NB4 (cell line): Measurements from ENCODE around the gene RPS10.

Experiments used
- POLR2A ChIP-seq: IDR thresholded peaks from 2 replicates; pipeline ENCODE4 v1.6.1; 2011; ENCODE audit warnings: mild to moderate bottlenecking; ENCODE audit not compliant: insufficient read length; ENCODE audit errors: extremely low read depth
- TF ChIP-seq, protein P1 (sequence below): IDR thresholded peaks from one replicate; pipeline ENCODE4 v1.5.1; 2012; ENCODE audit warnings: low read depth, low read length
- TF ChIP-seq, protein P2 (sequence below): IDR thresholded peaks from 2 replicates; pipeline ENCODE4 v1.6.1; 2011; ENCODE audit warnings: low read depth, low read length

DNA sequence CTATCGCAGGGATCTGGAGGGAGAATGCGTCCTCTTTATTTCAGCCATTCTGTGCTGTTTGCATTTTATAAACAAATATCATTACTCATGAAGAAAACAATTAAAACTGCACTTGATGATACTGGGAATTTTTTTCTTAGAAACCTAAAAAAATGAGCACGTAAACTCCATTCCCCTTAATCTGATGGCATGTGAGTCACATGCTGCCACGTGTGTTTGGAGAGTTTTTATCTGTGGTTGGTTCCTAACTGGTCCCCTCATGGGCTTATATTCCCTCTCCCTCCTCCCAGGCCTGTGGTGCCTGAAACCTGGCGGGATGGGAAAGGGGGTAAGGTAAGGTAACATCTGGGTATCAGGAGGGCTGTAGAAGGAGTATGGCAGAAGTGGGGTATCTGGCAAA is 46.6 kb upstream of the RPS10 start:
- TF ChIP-seq, protein P1, sequence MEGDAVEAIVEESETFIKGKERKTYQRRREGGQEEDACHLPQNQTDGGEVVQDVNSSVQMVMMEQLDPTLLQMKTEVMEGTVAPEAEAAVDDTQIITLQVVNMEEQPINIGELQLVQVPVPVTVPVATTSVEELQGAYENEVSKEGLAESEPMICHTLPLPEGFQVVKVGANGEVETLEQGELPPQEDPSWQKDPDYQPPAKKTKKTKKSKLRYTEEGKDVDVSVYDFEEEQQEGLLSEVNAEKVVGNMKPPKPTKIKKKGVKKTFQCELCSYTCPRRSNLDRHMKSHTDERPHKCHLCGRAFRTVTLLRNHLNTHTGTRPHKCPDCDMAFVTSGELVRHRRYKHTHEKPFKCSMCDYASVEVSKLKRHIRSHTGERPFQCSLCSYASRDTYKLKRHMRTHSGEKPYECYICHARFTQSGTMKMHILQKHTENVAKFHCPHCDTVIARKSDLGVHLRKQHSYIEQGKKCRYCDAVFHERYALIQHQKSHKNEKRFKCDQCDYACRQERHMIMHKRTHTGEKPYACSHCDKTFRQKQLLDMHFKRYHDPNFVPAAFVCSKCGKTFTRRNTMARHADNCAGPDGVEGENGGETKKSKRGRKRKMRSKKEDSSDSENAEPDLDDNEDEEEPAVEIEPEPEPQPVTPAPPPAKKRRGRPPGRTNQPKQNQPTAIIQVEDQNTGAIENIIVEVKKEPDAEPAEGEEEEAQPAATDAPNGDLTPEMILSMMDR = no peak
- TF ChIP-seq POLR2A = no peak
- TF ChIP-seq, protein P2, sequence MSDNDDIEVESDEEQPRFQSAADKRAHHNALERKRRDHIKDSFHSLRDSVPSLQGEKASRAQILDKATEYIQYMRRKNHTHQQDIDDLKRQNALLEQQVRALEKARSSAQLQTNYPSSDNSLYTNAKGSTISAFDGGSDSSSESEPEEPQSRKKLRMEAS = no peak
